Fibroblast of the aortic adventitia (primary cell): ENCODE results near the gene VIPR2. TPM values are rescaled to one million over a fixed set of nuclear protein-coding genes. Genes with fewer than 3 reads are reported as not detected.

Experiments
- DNase-seq: peaks from one replicate; pipeline ENCODE4 v3.0.0-alpha.2; 2010; ENCODE audit warnings: low read depth
- H3K4me3 ChIP-seq: 2 replicates; pipeline ENCODE4 v1.5.1; 2011; ENCODE audit warnings: low read depth, mild to moderate bottlenecking, control low read depth, low read length, moderate library complexity
- CTCF ChIP-seq: IDR thresholded peaks from 2 replicates; pipeline ENCODE4 v1.5.1; 2011; ENCODE audit warnings: mild to moderate bottlenecking, low read length, control low read depth, inconsistent platforms; ENCODE audit not compliant: insufficient read depth
- total RNA-seq: library from RNA; depleted of rRNA; stranded (reverse); fragments of >200 nt; gene quantifications from 2 replicates; pipeline ENCODE4 v1.2.3, GENCODE V29; 2012; ENCODE audit warnings: low replicate concordance

VIPR2 gene
- total RNA-seq, 1 donor = not detected

- no peak overlapping the region for H3K4me3 ChIP-seq
- no peak for TF ChIP-seq CTCF
- DNase-seq = no peak
Observed at GRCh38 chr7:159059629-159060028, 85.0 kb downstream of the VIPR2 start.

GRCh38 chr7:159057647-159058046, 87.0 kb downstream of the VIPR2 start:
- no peak for TF ChIP-seq CTCF
- H3K4me3 ChIP-seq = no peak overlapping the region
- no peak for DNase-seq

GRCh38 chr7:159056737-159057136, 87.9 kb downstream of the VIPR2 start:
- TF ChIP-seq CTCF = no peak
- no peak overlapping the region for H3K4me3 ChIP-seq
- no peak for DNase-seq

- DNase-seq = no peak
- H3K4me3 ChIP-seq = no peak overlapping the region
Observed at GRCh38 chr7:159051916-159052315, 92.8 kb downstream of the VIPR2 start.

GRCh38 chr7:159050704-159051103, 94.0 kb downstream of the VIPR2 start:
- TF ChIP-seq CTCF = no peak
- no peak overlapping the region for H3K4me3 ChIP-seq
- DNase-seq = no peak

More at GRCh38 chr7:159051916-159052315, 92.8 kb downstream of the VIPR2 start:
- TF ChIP-seq CTCF = no peak

GRCh38 chr7:159049266-159050025, 95.2 kb downstream of the VIPR2 start:
- DNase-seq = no peak
- no peak for TF ChIP-seq CTCF
- H3K4me3 ChIP-seq = no peak overlapping the region

GRCh38 chr7:159048656-159049055, 96.0 kb downstream of the VIPR2 start:
- no peak for TF ChIP-seq CTCF
- no peak for DNase-seq
- no peak overlapping the region for H3K4me3 ChIP-seq
